K562 (cell line): ENCODE data around the gene OGDH. TPM values are rescaled to one million over a fixed set of nuclear protein-coding genes. Genes with fewer than 3 reads are reported as not detected.
A peak's percentile ranks its signal among the peaks of the same experiment; 100 is the strongest.

Experiments
- ASH1L ChIP-seq: fragments of 450-650 bp; IDR thresholded peaks from 2 replicates; pipeline ENCODE4 v1.6.1; 2018; ENCODE audit warnings: borderline replicate concordance, mild to moderate bottlenecking, low read depth; ENCODE audit not compliant: partially characterized antibody
- CBFA2T3 ChIP-seq: fragments of 450-650 bp; IDR thresholded peaks from 2 replicates; pipeline ENCODE4 v1.6.1; 2017
- E2F5 ChIP-seq: sonication (generic); formaldehyde crosslinking; IDR thresholded peaks from 2 replicates; pipeline ENCODE4 v1.8.0; 2022; ENCODE audit warnings: mild to moderate bottlenecking, missing genetic modification reagents
- GABPB1 ChIP-seq: sonication (generic); formaldehyde crosslinking; IDR thresholded peaks from 2 replicates; pipeline ENCODE4 v1.8.0; 2022; ENCODE audit warnings: mild to moderate bottlenecking, missing genetic modification reagents
- HSF4 ChIP-seq: fragments of 250-450 bp; sonication (Bioruptor Pico); IDR thresholded peaks from 2 replicates; pipeline ENCODE4 v2.1.2; 2022; ENCODE audit warnings: mild to moderate bottlenecking, moderate library complexity, borderline replicate concordance
- PHTF2 ChIP-seq: fragments of 250-450 bp; sonication (Bioruptor Pico); IDR thresholded peaks from 2 replicates; pipeline ENCODE4 v1.5.0; 2021; ENCODE audit warnings: mild to moderate bottlenecking
- SMC3 ChIP-seq: conservative IDR thresholded peaks from 2 replicates; pipeline ENCODE4 v1.6.1; 2011; ENCODE audit warnings: low read depth, low read length, improper control_type of control experiment; ENCODE audit not compliant: insufficient read depth
- TAF1 ChIP-seq: IDR thresholded peaks from 2 replicates; pipeline ENCODE4 v1.6.1; 2011; ENCODE audit warnings: mild to moderate bottlenecking, low read length, moderate library complexity; ENCODE audit not compliant: insufficient read depth, control insufficient read depth, severe bottlenecking; ENCODE audit errors: extremely low read depth
- TFAP4 ChIP-seq: sonication (generic); formaldehyde crosslinking; IDR thresholded peaks from 2 replicates; pipeline ENCODE4 v1.8.0; 2022; ENCODE audit warnings: missing genetic modification reagents, mild to moderate bottlenecking, moderate library complexity, borderline replicate concordance
- ZNF511 ChIP-seq: sonication (generic); formaldehyde crosslinking; IDR thresholded peaks from 2 replicates; pipeline ENCODE4 v1.8.0; 2022; ENCODE audit warnings: mild to moderate bottlenecking, missing genetic modification reagents
- ZNF830 ChIP-seq: fragments of 250-450 bp; sonication (Bioruptor Pico); IDR thresholded peaks from 2 replicates; pipeline ENCODE4 v1.5.0; 2021; ENCODE audit warnings: mild to moderate bottlenecking
- polyA plus RNA-seq, 8 experiments: library from polyadenylated mRNA; depleted of rRNA in 4 of 8; stranded (reverse) in 5 of 8; unstranded in 3 of 8; fragments of >200 nt; fragmentation: Nextera tagmentation in 2 of 8; fragmentation: Illumina TruSeq in 1 of 8; extraction: Ambion mirVana in 2 of 8; extraction: Trizol in 1 of 8; gene quantifications; 2 replicates each; pipeline versions ENCODE4 v1.2.1 to v1.2.3, GENCODE V29; 2011 to 2014; ENCODE audit warnings: inconsistent platforms in 1 of 8, missing spikeins in 1 of 8
- total RNA-seq, 7 experiments: library from RNA; depleted of rRNA in 6 of 7; stranded (reverse); fragments of >200 nt in 6 of 7; fragmentation: Illumina TruSeq in 2 of 7; extraction: Trizol in 2 of 7; gene quantifications; 2 replicates each; pipeline versions ENCODE4 v1.2.1 to v1.2.3, GENCODE V29; 2011 to 2021; ENCODE audit warnings: low replicate concordance in 1 of 7
- TF ChIP-seq, protein P1 (sequence below): fragments of 250-450 bp; sonication (Bioruptor Pico); IDR thresholded peaks from 2 replicates; pipeline ENCODE4 v1.9.0; 2021; ENCODE audit warnings: mild to moderate bottlenecking, inconsistent platforms

The OGDH gene
- total and polyA plus RNA-seq, 9 of the 15 experiments (the other 6 are each of a cell fraction or from before 2014, with no cell fraction given), result 3.1 to 80.3 (median 23.5) TPM

DNA sequence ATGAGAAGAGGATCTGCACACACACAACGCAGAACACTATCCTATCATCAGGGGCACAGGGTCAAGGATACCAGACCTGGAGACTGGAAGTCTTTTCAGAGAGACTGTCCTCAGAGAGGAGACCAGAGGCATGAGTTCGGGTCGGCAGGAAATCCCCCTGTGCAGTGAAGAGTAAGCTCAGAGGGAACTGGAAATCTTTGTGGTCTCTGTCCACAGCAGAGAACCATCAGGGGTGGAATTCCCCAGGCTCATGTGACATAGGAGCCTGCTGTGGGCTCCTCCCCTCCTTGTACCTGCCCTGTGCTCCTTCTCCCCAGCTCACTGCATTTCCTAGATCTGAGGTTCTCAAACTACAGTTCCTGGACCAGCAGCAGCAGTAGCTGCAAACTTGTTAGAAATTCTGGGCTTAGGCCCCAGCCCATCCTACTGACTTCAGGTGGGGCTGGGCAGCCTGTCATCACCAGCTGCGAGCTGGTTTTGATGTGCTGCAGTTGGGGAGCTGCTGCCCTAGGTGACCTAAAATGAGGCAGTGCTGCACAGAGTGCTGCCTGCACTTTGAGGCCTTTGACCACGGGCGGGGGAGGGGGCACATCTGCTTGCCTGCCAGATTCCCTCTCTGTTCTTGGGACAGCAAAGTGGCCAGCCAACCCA, 144.6 kb downstream of the OGDH start (continued):
- TF ChIP-seq, protein P1, sequence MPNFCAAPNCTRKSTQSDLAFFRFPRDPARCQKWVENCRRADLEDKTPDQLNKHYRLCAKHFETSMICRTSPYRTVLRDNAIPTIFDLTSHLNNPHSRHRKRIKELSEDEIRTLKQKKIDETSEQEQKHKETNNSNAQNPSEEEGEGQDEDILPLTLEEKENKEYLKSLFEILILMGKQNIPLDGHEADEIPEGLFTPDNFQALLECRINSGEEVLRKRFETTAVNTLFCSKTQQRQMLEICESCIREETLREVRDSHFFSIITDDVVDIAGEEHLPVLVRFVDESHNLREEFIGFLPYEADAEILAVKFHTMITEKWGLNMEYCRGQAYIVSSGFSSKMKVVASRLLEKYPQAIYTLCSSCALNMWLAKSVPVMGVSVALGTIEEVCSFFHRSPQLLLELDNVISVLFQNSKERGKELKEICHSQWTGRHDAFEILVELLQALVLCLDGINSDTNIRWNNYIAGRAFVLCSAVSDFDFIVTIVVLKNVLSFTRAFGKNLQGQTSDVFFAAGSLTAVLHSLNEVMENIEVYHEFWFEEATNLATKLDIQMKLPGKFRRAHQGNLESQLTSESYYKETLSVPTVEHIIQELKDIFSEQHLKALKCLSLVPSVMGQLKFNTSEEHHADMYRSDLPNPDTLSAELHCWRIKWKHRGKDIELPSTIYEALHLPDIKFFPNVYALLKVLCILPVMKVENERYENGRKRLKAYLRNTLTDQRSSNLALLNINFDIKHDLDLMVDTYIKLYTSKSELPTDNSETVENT (CRISPR knock-in tag), result no peak
- no peak for TF ChIP-seq E2F5
- TF ChIP-seq TFAP4, result peak; percentile 50; the same call in 1 of the 2 replicates
- no peak for TF ChIP-seq PHTF2
- TF ChIP-seq CBFA2T3, result 0 out of 2 replicates have a peak, but pooled peaks have one; percentile 12
- TF ChIP-seq SMC3, result no peak
- no peak for TF ChIP-seq ZNF511 (CRISPR knock-in tag)
- TF ChIP-seq ASH1L, result no peak
- TF ChIP-seq HSF4, result no peak
- TF ChIP-seq GABPB1 (CRISPR knock-in tag), result no peak
- TF ChIP-seq ZNF830 (CRISPR knock-in tag), result no peak
- TF ChIP-seq TAF1, result no peak
